ENCODE measurements around the gene PHKB.

PHKB gene

GRCh38 chr16:47687694-47688093 is 226.6 kb downstream of the PHKB start:
- FAIRE-seq (no peak), DNase-seq (ENCODE audit: insufficient read length) (no peak)

GRCh38 chr16:47693226-47693625 is 232.1 kb downstream of the PHKB start:
- FAIRE-seq (no peak), DNase-seq (ENCODE audit: insufficient read length) (no peak)
- no peak for TF ChIP-seq POLR2A (IDR thresholded peaks at IDR 0.05; ENCODE audit: low read depth, low read length)
- TF ChIP-seq TAF1 (IDR thresholded peaks at IDR 0.05; ENCODE audit: borderline replicate concordance, low read depth, low read length), result no peak
- TF ChIP-seq POLR2AphosphoS5 (IDR thresholded peaks at IDR 0.05; ENCODE audit: low read depth, low read length), result no peak

More at GRCh38 chr16:47687694-47688093, 226.6 kb downstream of the PHKB start:
- no peak for TF ChIP-seq POLR2AphosphoS5 (IDR thresholded peaks at IDR 0.05; ENCODE audit: low read depth, low read length)
- no peak for TF ChIP-seq POLR2A (IDR thresholded peaks at IDR 0.05; ENCODE audit: low read depth, low read length)
- no peak for TF ChIP-seq TAF1 (IDR thresholded peaks at IDR 0.05; ENCODE audit: borderline replicate concordance, low read depth, low read length)

GRCh38 chr16:47694543-47694942 is 233.4 kb downstream of the PHKB start:
- FAIRE-seq, result no peak
- TF ChIP-seq POLR2A (IDR thresholded peaks at IDR 0.05; ENCODE audit: low read depth, low read length) (no peak), POLR2AphosphoS5 (IDR thresholded peaks at IDR 0.05; ENCODE audit: low read depth, low read length) (no peak), TAF1 (IDR thresholded peaks at IDR 0.05; ENCODE audit: borderline replicate concordance, low read depth, low read length) (no peak)
- DNase-seq (ENCODE audit: insufficient read length), result no peak

GRCh38 chr16:47695756-47696155 is 234.6 kb downstream of the PHKB start:
- FAIRE-seq (no peak), DNase-seq (ENCODE audit: insufficient read length) (no peak)
- TF ChIP-seq TAF1 (IDR thresholded peaks at IDR 0.05; ENCODE audit: borderline replicate concordance, low read depth, low read length), result no peak
- no peak for TF ChIP-seq POLR2AphosphoS5 (IDR thresholded peaks at IDR 0.05; ENCODE audit: low read depth, low read length)
- TF ChIP-seq POLR2A (IDR thresholded peaks at IDR 0.05; ENCODE audit: low read depth, low read length), result no peak

GRCh38 chr16:47697826-47698225 is 236.7 kb downstream of the PHKB start:
- FAIRE-seq, result no peak

GRCh38 chr16:47699106-47699505 is 238.0 kb downstream of the PHKB start:
- TF ChIP-seq TAF1 (IDR thresholded peaks at IDR 0.05; ENCODE audit: borderline replicate concordance, low read depth, low read length) (no peak), POLR2A (IDR thresholded peaks at IDR 0.05; ENCODE audit: low read depth, low read length) (no peak), POLR2AphosphoS5 (IDR thresholded peaks at IDR 0.05; ENCODE audit: low read depth, low read length) (no peak)
- DNase-seq (ENCODE audit: insufficient read length), result no peak
- no peak for FAIRE-seq

More at GRCh38 chr16:47697826-47698225, 236.7 kb downstream of the PHKB start:
- TF ChIP-seq TAF1 (IDR thresholded peaks at IDR 0.05; ENCODE audit: borderline replicate concordance, low read depth, low read length) (no peak), POLR2A (IDR thresholded peaks at IDR 0.05; ENCODE audit: low read depth, low read length) (no peak), POLR2AphosphoS5 (IDR thresholded peaks at IDR 0.05; ENCODE audit: low read depth, low read length) (no peak)
- DNase-seq (ENCODE audit: insufficient read length), result no peak

- FAIRE-seq, result no peak
- TF ChIP-seq POLR2AphosphoS5 (IDR thresholded peaks at IDR 0.05; ENCODE audit: low read depth, low read length) (no peak), TAF1 (IDR thresholded peaks at IDR 0.05; ENCODE audit: borderline replicate concordance, low read depth, low read length) (no peak)
- DNase-seq (ENCODE audit: insufficient read length), result no peak
Measured at GRCh38 chr16:47700857-47701587, 239.9 kb downstream of the PHKB start.

- TF ChIP-seq POLR2A (IDR thresholded peaks at IDR 0.05; ENCODE audit: low read depth, low read length), result no peak
- no peak for DNase-seq (ENCODE audit: insufficient read length)
- FAIRE-seq, result no peak
Measured at GRCh38 chr16:47705266-47705665, 244.1 kb downstream of the PHKB start.

GRCh38 chr16:47711809-47712208 is 250.7 kb downstream of the PHKB start:
- TF ChIP-seq POLR2A (IDR thresholded peaks at IDR 0.05; ENCODE audit: low read depth, low read length) (no peak), TAF1 (IDR thresholded peaks at IDR 0.05; ENCODE audit: borderline replicate concordance, low read depth, low read length) (no peak), POLR2AphosphoS5 (IDR thresholded peaks at IDR 0.05; ENCODE audit: low read depth, low read length) (no peak)
- DNase-seq (ENCODE audit: insufficient read length) (no peak), FAIRE-seq (no peak)

GRCh38 chr16:47712276-47713224 is 251.4 kb downstream of the PHKB start:
- TF ChIP-seq POLR2AphosphoS5 (IDR thresholded peaks at IDR 0.05; ENCODE audit: low read depth, low read length), result no peak
- TF ChIP-seq POLR2A (IDR thresholded peaks at IDR 0.05; ENCODE audit: low read depth, low read length), result no peak
- FAIRE-seq (no peak), DNase-seq (ENCODE audit: insufficient read length) (no peak)

- FAIRE-seq (peak; percentile 70), DNase-seq (ENCODE audit: insufficient read length) (peak; percentile 13)
- TF ChIP-seq TAF1 (IDR thresholded peaks at IDR 0.05; ENCODE audit: borderline replicate concordance, low read depth, low read length), result no peak
- TF ChIP-seq POLR2AphosphoS5 (IDR thresholded peaks at IDR 0.05; ENCODE audit: low read depth, low read length), result no peak
- TF ChIP-seq POLR2A (IDR thresholded peaks at IDR 0.05; ENCODE audit: low read depth, low read length), result no peak
Measured at GRCh38 chr16:47713225-47713595, 252.1 kb downstream of the PHKB start.

All from GM12892 (cell line).